Measurements from ENCODE around the gene GARIN1A.
"Not testable (repeated sequence)": the region's sequence is repeated elsewhere in the genome, so short reads cannot be mapped to it uniquely, and the experiment has no call there.

The GARIN1A gene

DNA sequence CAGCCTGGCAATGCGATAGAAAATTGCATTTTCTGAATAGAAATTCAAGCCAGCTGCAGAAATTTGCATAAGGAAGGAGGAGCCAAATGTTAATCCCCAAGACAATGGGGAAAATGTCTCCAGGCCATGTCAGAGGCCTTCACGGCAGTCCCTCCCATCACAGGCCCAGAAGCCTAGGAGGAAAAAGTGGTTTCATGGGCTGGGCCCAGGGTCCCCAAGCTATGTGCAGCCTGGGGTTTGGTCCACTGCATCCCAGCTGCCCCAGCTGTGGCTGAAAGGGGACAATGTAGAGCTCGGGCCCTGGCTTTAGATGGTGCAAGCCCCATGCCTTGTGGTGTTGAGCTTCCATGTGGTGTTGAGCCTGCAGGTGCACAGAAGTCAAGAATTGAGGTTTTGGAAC, 10.0 kb upstream of the GARIN1A start:
- no peak overlapping the region for H3K4me3 ChIP-seq (ENCODE audit: low read length)
- TF ChIP-seq, protein P1, sequence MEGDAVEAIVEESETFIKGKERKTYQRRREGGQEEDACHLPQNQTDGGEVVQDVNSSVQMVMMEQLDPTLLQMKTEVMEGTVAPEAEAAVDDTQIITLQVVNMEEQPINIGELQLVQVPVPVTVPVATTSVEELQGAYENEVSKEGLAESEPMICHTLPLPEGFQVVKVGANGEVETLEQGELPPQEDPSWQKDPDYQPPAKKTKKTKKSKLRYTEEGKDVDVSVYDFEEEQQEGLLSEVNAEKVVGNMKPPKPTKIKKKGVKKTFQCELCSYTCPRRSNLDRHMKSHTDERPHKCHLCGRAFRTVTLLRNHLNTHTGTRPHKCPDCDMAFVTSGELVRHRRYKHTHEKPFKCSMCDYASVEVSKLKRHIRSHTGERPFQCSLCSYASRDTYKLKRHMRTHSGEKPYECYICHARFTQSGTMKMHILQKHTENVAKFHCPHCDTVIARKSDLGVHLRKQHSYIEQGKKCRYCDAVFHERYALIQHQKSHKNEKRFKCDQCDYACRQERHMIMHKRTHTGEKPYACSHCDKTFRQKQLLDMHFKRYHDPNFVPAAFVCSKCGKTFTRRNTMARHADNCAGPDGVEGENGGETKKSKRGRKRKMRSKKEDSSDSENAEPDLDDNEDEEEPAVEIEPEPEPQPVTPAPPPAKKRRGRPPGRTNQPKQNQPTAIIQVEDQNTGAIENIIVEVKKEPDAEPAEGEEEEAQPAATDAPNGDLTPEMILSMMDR (conservative IDR thresholded peaks at IDR 0.05; ENCODE audit: low read depth, low read length), result no peak
- no peak for DNase-seq (ENCODE audit: low read depth)

DNA sequence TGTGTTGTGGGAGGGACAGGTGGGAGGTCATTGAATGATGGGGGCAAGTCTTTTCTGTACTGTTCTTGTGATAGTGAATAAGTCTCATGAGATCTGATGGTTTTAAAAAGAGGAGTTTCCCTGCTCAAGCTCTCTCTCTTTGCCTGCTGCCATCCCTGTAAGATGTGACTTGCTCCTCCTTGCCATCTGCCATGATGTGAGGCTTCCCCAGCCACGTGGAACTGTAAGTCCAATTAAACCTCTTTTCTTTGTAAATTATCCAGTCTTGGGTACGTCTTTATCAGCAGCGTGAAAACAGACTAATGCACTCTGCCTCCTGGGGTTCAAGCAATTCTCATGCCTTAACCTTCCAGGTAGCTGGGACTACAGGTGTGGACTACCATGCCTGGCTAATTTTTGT, 8.9 kb upstream of the GARIN1A start:
- not testable (repeated sequence) for H3K4me3 ChIP-seq (ENCODE audit: low read length); DNase-seq (ENCODE audit: low read depth)

DNA sequence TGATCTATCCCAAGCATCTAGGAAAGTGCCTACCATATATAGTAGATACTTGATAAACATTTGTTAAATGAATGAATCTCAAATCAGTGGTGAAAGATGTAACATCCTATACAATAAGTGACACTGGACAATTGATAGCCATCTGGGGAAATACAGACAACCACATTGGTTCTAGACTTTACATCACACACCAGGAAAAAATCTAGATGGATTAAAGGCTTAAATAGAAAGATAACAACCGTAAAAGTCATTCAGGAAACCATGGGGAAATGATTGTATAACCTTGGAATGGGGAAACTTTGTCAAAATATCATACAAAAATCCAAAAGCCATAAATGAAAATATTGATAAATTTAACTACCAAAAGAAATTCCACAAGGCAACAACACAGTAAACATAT, 7.0 kb upstream of the GARIN1A start:
- no peak overlapping the region for H3K4me3 ChIP-seq (ENCODE audit: low read length)
- TF ChIP-seq, protein P1 (conservative IDR thresholded peaks at IDR 0.05; ENCODE audit: low read depth, low read length), result no peak
- no peak for DNase-seq (ENCODE audit: low read depth)

DNA sequence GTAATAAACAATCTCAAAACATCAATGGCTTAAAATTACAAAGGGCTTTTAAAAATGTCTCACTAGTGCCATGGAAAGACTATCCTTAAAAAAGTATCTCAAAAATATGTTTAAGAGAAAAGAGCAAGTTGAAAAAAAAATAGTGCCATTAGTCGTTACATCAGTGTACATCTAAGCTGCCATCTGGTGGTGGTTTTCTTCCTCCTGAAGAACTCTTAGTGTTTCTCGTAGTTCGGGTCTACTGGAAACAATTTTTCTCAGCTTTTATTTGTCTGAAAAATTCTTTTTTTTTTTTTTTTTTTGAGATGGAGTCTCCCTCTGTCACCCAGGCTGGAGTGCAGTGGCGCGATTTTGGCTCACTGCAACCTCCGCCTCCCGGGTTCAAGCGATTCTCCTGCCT, 5.9 kb upstream of the GARIN1A start:
- no peak overlapping the region for H3K4me3 ChIP-seq (ENCODE audit: low read length)
- DNase-seq (ENCODE audit: low read depth), result no peak
- TF ChIP-seq, protein P1 (conservative IDR thresholded peaks at IDR 0.05; ENCODE audit: low read depth, low read length), result peak; percentile 41

DNA sequence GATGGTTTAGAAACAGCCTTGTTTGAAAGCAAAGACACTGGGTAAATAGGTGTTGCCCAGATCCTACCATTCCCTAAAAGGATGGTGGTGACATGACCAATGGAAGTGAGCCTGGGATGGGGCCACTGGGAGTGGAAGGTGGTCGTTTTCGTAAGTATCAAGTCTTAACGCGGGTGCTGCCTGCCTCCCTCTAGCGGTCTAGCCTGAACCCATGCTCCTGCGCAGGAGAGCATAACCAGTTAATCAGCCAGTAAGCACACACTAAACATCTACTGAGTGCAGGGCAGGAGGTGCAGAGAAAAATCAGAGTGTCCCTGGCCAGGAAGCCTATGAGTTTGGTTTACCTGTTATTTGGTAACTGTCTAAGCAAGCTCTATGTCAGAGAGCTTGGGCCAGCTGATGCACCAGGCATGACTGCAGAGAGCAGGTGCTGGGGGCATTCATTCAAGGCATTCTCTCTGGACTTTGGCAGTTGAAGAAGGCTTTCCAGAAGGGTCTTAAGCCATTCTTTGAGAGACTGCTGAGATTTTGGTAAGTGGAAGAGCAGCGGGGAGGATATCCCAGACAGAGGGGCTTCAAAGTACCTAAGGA, 930 bp downstream of the GARIN1A start:
- DNase-seq (ENCODE audit: low read depth), result no peak
- TF ChIP-seq, protein P1 (conservative IDR thresholded peaks at IDR 0.05; ENCODE audit: low read depth, low read length), result peak; percentile 84
- no peak overlapping the region for H3K4me3 ChIP-seq (ENCODE audit: low read length)

DNA sequence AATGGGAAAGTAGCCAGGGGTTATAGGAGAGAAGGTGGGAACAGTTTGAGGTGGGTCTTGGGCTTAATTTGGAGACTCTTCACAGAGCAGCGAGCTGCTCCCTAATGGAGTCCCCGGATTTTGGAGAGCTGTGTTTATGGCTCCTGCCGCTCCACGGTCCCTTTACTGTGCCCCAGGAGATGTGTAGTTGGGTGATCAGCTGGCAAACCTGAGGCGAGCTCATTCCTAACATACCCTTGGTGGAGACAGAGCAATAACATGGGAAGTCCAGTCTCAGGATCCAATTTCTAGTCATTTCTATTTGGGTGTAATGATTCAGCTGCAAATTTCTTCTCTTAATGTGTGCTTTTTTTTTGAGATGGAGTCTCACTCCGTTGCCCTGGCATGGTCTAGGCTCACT, 1.5 kb downstream of the GARIN1A start:
- TF ChIP-seq, protein P1 (conservative IDR thresholded peaks at IDR 0.05; ENCODE audit: low read depth, low read length), result no peak
- H3K4me3 ChIP-seq (ENCODE audit: low read length), result no peak overlapping the region
- DNase-seq (ENCODE audit: low read depth), result no peak

DNA sequence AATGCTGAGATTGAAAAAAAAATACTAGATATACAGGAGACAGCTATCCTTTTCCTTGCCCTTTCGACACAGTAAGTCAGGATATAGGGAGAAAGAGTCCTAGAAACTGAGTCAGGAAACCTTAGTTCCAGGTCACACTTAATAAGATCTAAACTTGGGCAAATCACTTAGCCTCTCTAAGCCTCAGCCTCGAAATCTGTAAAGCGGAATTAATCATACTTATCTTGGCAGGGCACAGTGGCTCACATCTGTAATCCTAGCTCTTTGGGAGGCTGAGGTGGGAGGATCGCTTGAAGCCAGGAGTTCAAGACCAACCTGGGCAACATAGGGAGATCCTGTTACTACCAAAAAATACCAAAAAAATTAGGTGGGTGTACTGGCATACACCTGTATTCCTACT, 4.6 kb downstream of the GARIN1A start:
- H3K4me3 ChIP-seq (ENCODE audit: low read length), result no peak overlapping the region
- TF ChIP-seq, protein P1 (conservative IDR thresholded peaks at IDR 0.05; ENCODE audit: low read depth, low read length), result no peak
- no peak for DNase-seq (ENCODE audit: low read depth)

DNA sequence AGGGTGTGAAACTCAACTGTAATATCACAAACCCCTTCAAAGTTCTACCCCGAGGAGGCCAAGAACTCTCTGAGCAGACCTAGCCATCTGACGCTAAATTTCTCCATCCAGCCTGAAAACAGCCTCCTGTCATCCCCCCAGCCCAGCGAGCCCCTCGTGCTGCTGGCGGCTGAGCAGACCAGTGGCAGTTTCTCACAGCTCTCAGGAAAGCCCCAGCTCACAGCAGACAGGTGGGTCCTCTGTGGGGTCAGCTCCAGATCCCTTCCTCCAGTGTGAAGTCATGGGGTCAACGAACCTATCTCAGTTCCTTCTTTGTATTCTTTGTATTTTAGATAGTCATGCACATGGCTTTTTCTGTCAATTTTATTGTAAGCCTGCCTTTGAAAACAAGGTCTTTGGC, 7.8 kb downstream of the GARIN1A start:
- TF ChIP-seq, protein P1 (conservative IDR thresholded peaks at IDR 0.05; ENCODE audit: low read depth, low read length), result no peak
- no peak for DNase-seq (ENCODE audit: low read depth)
- no peak overlapping the region for H3K4me3 ChIP-seq (ENCODE audit: low read length)
